Measurements from ENCODE around the gene CNN2. TPM values are rescaled to one million over a fixed set of nuclear protein-coding genes. Genes with fewer than 3 reads are reported as not detected.

CNN2 gene
- total and polyA plus RNA-seq, 9 of the 15 experiments (the other 6 are each of a cell fraction or from before 2014, with no cell fraction given) = 12.1 to 174 (median 52.7) TPM

DNA sequence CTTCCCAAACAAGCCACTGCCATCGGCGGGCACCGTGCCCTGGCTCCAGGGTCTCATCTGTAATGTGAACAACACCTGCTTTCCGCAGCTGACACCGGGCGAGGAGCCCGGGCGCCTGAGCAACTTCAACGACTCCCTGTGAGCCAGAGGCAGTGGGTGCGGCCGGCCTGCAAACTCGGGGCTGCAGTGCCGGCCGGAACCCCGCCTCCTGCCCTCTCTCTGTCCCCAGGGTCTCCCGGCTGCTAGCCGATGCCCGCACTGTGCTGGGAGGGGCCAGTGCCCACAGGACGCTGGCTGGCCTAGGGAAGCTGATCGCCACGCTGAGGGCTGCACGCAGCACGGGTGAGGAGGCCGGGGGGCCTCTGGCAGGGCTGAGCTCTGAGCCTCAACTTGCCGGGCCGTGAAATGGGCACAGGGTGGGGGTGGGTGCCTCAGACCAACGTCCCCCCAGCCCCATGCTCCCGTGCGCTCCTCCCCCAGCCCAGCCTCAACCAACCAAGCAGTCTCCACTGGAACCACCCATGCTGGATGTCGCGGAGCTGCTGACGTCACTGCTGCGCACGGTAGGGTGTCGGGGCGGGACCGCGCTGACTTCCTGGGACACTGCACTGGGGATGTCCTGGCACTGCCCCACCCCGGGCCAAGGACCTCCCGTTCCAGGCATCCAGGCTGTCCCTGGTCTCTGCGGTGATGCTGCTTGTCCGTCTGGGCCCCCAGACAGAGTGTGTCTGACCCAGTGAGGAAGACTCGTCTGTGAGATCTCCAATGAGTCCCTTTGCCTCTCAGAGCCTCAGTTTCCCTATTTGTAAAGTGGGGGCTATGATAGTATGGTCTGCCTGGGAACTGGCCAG lies 15.7 kb downstream of the CNN2 start (continued):
- no peak for TF ChIP-seq ZMIZ1 (IDR thresholded peaks at IDR 0.05; ENCODE audit: low read depth in 2 of 2, low read length in 2 of 2)
- TF ChIP-seq HSF4 (CRISPR knock-in tag; IDR thresholded peaks at IDR 0.05; ENCODE audit: borderline replicate concordance) = no peak
- no peak for TF ChIP-seq SREBF1 (IDR thresholded peaks at IDR 0.05; ENCODE audit: borderline replicate concordance, low read depth, low read length)
- TF ChIP-seq ZNF41 (CRISPR knock-in tag; conservative IDR thresholded peaks at IDR 0.05) = no peak
- peak; percentile 65 for TF ChIP-seq BHLHE40 (IDR thresholded peaks at IDR 0.05; ENCODE audit: low read length)
- TF ChIP-seq CREB1 (IDR thresholded peaks at IDR 0.05) = peak; percentile 97
- peak; percentile 98 for TF ChIP-seq CREB1 (CRISPR knock-in tag; IDR thresholded peaks at IDR 0.05)
- TF ChIP-seq, protein P1, sequence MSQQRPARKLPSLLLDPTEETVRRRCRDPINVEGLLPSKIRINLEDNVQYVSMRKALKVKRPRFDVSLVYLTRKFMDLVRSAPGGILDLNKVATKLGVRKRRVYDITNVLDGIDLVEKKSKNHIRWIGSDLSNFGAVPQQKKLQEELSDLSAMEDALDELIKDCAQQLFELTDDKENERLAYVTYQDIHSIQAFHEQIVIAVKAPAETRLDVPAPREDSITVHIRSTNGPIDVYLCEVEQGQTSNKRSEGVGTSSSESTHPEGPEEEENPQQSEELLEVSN (IDR thresholded peaks at IDR 0.05; ENCODE audit: borderline replicate concordance in 1 of 2, extremely low read depth in 1 of 2, insufficient read depth in 1 of 2, insufficient read length in 1 of 2, low read depth in 1 of 2, low read length in 1 of 2, poor library complexity in 1 of 2, severe bottlenecking in 1 of 2) = peak in 1 of 2 experiments; percentile 24
- no peak for TF ChIP-seq TCF7 (IDR thresholded peaks at IDR 0.05; ENCODE audit: borderline replicate concordance)
- TF ChIP-seq NFE2L1 (tag; IDR thresholded peaks at IDR 0.05; ENCODE audit: borderline replicate concordance, low read depth) = no peak
- TF ChIP-seq ETS2 (tag; IDR thresholded peaks at IDR 0.05; ENCODE audit: borderline replicate concordance, poor library complexity, severe bottlenecking) = no peak
- no peak for TF ChIP-seq ZBTB1 (CRISPR knock-in tag; IDR thresholded peaks at IDR 0.05; ENCODE audit: borderline replicate concordance, low read depth)
- TF ChIP-seq ATF2 (CRISPR knock-in tag; IDR thresholded peaks at IDR 0.05) = no peak
- no peak for TF ChIP-seq FOS (IDR thresholded peaks at IDR 0.05; ENCODE audit: extremely low read depth, insufficient read length)
- TF ChIP-seq HMGXB4 (CRISPR knock-in tag; IDR thresholded peaks at IDR 0.05) = no peak
- TF ChIP-seq TEAD2 (tag; IDR thresholded peaks at IDR 0.05) = no peak
- TF ChIP-seq ZNF780A (CRISPR knock-in tag; IDR thresholded peaks at IDR 0.05) = no peak
- TF ChIP-seq MCM2 (IDR thresholded peaks at IDR 0.05; ENCODE audit: low read depth) = no peak
- peak; percentile 59; the same call in 1 of the 2 replicates for TF ChIP-seq GABPB1 (CRISPR knock-in tag; IDR thresholded peaks at IDR 0.05)
